Measurements from ENCODE around the gene PDE6A.

The PDE6A gene

DNA sequence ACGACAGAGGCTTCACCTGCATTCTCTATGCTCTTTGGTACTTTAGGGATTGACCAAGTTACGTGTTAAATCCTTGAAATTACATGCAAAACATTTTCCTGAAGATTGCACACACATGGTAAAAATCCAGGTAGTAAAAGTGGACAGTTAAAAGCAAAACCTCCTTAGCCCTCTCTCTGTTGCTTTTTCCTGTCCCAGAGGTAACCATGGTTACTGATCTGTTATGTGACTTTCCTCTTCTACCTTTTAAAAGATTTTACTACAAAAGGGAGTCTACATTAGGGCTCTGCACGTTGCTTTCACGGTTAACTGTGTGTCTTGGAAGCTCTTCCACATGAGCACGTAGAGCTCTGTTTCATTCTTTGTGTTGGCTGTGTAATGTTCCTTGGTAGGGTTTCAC, 117.5 kb downstream of the PDE6A start:
- H3K4me3 Mint-ChIP-seq: no peak overlapping the region
- H3K27me3 Mint-ChIP-seq (ENCODE audit: low read depth): no peaks in the 10 kb centered on the region
- peaks cover 39% of the 10 kb centered on the region for H3K4me1 Mint-ChIP-seq
- H3K36me3 Mint-ChIP-seq (ENCODE audit: low read depth): no peaks in the 10 kb centered on the region
- H3K27ac Mint-ChIP-seq: peak overlapping the region in 2 of 3 experiments; percentile 24 to 31
- no peaks in the 10 kb centered on the region for H3K9me3 Mint-ChIP-seq
- TF ChIP-seq, protein P1, sequence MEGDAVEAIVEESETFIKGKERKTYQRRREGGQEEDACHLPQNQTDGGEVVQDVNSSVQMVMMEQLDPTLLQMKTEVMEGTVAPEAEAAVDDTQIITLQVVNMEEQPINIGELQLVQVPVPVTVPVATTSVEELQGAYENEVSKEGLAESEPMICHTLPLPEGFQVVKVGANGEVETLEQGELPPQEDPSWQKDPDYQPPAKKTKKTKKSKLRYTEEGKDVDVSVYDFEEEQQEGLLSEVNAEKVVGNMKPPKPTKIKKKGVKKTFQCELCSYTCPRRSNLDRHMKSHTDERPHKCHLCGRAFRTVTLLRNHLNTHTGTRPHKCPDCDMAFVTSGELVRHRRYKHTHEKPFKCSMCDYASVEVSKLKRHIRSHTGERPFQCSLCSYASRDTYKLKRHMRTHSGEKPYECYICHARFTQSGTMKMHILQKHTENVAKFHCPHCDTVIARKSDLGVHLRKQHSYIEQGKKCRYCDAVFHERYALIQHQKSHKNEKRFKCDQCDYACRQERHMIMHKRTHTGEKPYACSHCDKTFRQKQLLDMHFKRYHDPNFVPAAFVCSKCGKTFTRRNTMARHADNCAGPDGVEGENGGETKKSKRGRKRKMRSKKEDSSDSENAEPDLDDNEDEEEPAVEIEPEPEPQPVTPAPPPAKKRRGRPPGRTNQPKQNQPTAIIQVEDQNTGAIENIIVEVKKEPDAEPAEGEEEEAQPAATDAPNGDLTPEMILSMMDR (IDR thresholded peaks at IDR 0.05; ENCODE audit: unreplicated experiment in 3 of 3): no peak

DNA sequence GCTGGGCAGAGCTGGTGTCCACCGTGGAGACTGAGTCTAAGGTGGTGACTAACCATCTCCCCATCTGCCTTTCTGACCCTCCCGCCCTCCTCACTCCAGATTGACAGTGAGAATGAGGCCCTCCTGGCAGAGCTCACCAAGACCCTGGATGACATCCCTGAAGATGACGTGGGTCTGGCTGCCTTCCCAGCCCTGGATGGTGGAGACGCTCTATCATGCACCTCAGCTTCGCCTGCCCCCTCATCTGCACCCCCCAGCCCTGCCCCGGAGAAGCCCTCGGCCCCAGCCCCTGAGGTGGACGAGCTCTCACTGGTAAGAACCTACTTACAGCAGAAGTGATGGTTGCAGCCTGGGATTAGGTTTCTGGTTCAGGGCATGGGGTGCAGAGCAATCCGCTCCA, 118.0 kb downstream of the PDE6A start:
- peaks cover 42% of the 10 kb centered on the region for H3K4me1 Mint-ChIP-seq
- H3K36me3 Mint-ChIP-seq (ENCODE audit: low read depth): no peaks in the 10 kb centered on the region
- H3K9me3 Mint-ChIP-seq: no peaks in the 10 kb centered on the region
- H3K4me3 Mint-ChIP-seq: no peak overlapping the region
- TF ChIP-seq, protein P1 (IDR thresholded peaks at IDR 0.05; ENCODE audit: unreplicated experiment in 3 of 3): no peak
- peak overlapping the region in 1 of 3 experiments; percentile 24 for H3K27ac Mint-ChIP-seq
- H3K27me3 Mint-ChIP-seq (ENCODE audit: low read depth): no peaks in the 10 kb centered on the region

DNA sequence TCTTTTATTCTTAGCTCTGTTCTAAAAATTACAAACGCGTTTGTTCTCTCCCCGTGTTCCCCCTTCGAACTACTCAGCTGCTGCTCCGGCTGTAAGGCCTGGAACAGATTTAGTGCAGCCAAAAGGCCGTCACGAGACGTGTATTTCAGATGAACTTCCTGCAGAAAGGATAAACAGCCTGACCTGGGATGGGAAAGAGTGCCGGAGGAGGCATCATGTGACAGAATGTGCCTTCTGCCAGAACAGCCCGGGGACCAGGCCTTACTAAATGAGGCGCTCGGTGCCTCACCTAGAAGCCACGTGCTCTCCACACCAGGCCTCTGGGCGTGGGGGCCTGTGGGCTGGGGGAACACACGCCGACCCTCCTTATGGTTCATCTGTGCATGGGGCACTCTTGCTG, 119.7 kb downstream of the PDE6A start:
- H3K9me3 Mint-ChIP-seq: no peaks in the 10 kb centered on the region
- no peaks in the 10 kb centered on the region for H3K36me3 Mint-ChIP-seq (ENCODE audit: low read depth)
- peak overlapping the region; percentile 45 to 86 (median 62) for H3K27ac Mint-ChIP-seq
- no peaks in the 10 kb centered on the region for H3K27me3 Mint-ChIP-seq (ENCODE audit: low read depth)
- TF ChIP-seq, protein P1 (IDR thresholded peaks at IDR 0.05; ENCODE audit: unreplicated experiment in 3 of 3): no peak
- H3K4me3 Mint-ChIP-seq: no peak overlapping the region
- H3K4me1 Mint-ChIP-seq: peaks cover 52% of the 10 kb centered on the region

DNA sequence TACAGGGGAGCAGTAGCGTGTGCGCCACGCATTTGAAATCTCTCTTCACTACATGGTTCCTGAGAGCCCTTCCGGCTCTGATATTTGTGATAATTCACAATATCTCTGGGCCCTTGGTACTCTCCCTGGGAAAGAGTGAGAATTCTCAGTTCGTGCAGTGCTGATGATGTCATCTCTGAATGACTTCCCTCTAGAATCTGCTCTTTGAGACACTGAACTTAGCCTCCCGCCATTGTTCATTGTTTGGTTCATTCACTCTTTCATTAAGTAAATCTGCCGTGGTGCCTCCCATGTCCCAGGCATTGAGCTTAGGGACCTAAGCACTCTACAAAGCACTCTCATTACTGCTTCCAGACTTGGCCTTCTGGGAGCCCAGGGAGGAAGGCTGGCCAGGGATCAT, 120.5 kb downstream of the PDE6A start:
- no peaks in the 10 kb centered on the region for H3K36me3 Mint-ChIP-seq (ENCODE audit: low read depth)
- TF ChIP-seq, protein P1 (IDR thresholded peaks at IDR 0.05; ENCODE audit: unreplicated experiment in 3 of 3): no peak
- H3K9me3 Mint-ChIP-seq: no peaks in the 10 kb centered on the region
- H3K27ac Mint-ChIP-seq: peak overlapping the region in 2 of 3 experiments; percentile 62 to 86
- no peaks in the 10 kb centered on the region for H3K27me3 Mint-ChIP-seq (ENCODE audit: low read depth)
- H3K4me1 Mint-ChIP-seq: peaks cover 53% of the 10 kb centered on the region
- H3K4me3 Mint-ChIP-seq: no peak overlapping the region

DNA sequence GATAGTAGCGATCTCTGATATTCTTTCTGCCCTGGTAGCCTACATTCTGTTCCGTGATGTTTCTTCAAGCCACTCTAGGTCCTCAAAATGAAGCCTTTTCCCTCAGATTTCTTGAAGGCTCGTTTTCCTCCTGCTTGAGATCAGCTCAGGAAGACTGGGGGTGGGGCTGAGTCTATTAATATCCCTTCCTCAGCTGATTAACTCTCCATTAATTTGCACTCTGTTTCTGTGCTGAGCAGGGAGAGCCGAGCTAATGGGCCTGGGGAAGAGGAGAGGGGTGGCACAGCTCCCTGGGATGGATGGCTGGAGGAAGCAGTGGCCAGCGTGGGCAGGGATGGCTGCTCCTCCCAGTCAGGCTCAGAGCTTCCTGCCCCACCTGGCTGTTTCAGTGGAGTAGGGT, 121.2 kb downstream of the PDE6A start:
- Mint-ChIP-seq H3K4me1 (peaks cover 53% of the 10 kb centered on the region), H3K27ac (peak overlapping the region in 2 of 3 experiments; percentile 65 to 83), H3K36me3 (ENCODE audit: low read depth) (no peaks in the 10 kb centered on the region), H3K9me3 (no peaks in the 10 kb centered on the region), H3K27me3 (ENCODE audit: low read depth) (no peaks in the 10 kb centered on the region), H3K4me3 (no peak overlapping the region)
- TF ChIP-seq, protein P1 (IDR thresholded peaks at IDR 0.05; ENCODE audit: unreplicated experiment in 3 of 3): no peak

DNA sequence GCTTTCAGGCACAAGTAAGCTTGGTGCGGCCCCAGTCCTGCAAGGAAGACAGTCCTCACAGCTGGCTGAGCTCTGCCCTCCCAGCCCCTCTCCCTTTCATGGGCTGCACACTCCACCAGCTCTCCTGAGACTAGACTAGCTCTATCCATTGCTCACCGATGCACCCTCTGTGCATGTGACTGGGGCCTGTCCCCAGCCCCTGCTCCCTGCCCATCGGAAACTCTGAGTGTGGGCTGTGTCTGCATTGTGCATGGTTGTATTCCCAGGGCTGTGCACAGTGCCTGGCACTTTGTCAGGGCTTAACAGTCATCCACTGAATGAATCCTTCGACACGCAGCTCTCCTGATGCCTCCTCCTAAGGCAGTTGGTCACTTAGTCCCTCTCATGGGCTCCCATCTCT, 122.3 kb downstream of the PDE6A start:
- no peaks in the 10 kb centered on the region for H3K9me3 Mint-ChIP-seq
- TF ChIP-seq, protein P1 (IDR thresholded peaks at IDR 0.05; ENCODE audit: unreplicated experiment in 3 of 3): no peak
- H3K36me3 Mint-ChIP-seq (ENCODE audit: low read depth): no peaks in the 10 kb centered on the region
- no peak overlapping the region for H3K27ac Mint-ChIP-seq
- peaks cover 51% of the 10 kb centered on the region for H3K4me1 Mint-ChIP-seq
- no peaks in the 10 kb centered on the region for H3K27me3 Mint-ChIP-seq (ENCODE audit: low read depth)
- no peak overlapping the region for H3K4me3 Mint-ChIP-seq

All from nephron (organoid).